GM23338 (cell line): Measurements from ENCODE around the gene ENOX1. TPM values are rescaled to one million over a fixed set of nuclear protein-coding genes. Genes with fewer than 3 reads are reported as not detected.

Experiments used
- ATAC-seq: fragments of 200-7000 bp; cut with Tn5 transposase; 3 replicates; pipeline ENCODE4 v1.9.1; 2020
- DNase-seq: peaks from one replicate; pipeline ENCODE4 v3.0.0-alpha.2; 2015; ENCODE audit warnings: low spot score
- H2AFZ ChIP-seq: fragments of 200-600 bp; sonication (generic); 2 replicates; pipeline ENCODE4 v1.8.0; 2016; ENCODE audit warnings: antibody characterized with exemption, mild to moderate bottlenecking, moderate library complexity
- H3F3A ChIP-seq: fragments of 200-600 bp; sonication (generic); replicated peaks from 2 replicates; pipeline ENCODE4 v1.8.0; 2017; ENCODE audit warnings: antibody characterized with exemption, mixed run types, low read depth
- H3K27ac ChIP-seq: fragments of 200-600 bp; sonication (generic); 2 replicates; pipeline ENCODE4 v1.6.1; 2016; ENCODE audit warnings: low read depth
- H3K27me3 ChIP-seq: fragments of 200-600 bp; sonication (generic); 2 replicates; pipeline ENCODE4 v1.8.0; 2016; ENCODE audit warnings: mild to moderate bottlenecking, mixed run types, moderate library complexity; ENCODE audit not compliant: insufficient read depth
- H3K36me3 ChIP-seq: fragments of 200-600 bp; sonication (generic); 2 replicates; pipeline ENCODE4 v1.8.0; 2016; ENCODE audit warnings: mild to moderate bottlenecking; ENCODE audit not compliant: insufficient read depth
- H3K4me1 ChIP-seq: fragments of 200-600 bp; sonication (generic); 2 replicates; pipeline ENCODE4 v1.8.0; 2016; ENCODE audit warnings: mild to moderate bottlenecking, moderate library complexity; ENCODE audit not compliant: insufficient read depth
- H3K4me2 ChIP-seq: fragments of 200-600 bp; sonication (generic); 2 replicates; pipeline ENCODE4 v1.7.1; 2017; ENCODE audit warnings: mixed run types
- H3K4me3 ChIP-seq: fragments of 200-600 bp; sonication (generic); 2 replicates; pipeline ENCODE4 v1.6.1; 2016; ENCODE audit warnings: mixed run types
- H3K79me2 ChIP-seq: fragments of 200-600 bp; sonication (generic); replicated peaks from 2 replicates; pipeline ENCODE4 v1.8.0; 2017; ENCODE audit warnings: mild to moderate bottlenecking; ENCODE audit not compliant: insufficient read depth
- H3K9me2 ChIP-seq: fragments of 200-600 bp; sonication (generic); 2 replicates; pipeline ENCODE4 v1.8.0; 2017; ENCODE audit not compliant: insufficient read depth
- H4K20me1 ChIP-seq: fragments of 200-600 bp; sonication (generic); replicated peaks from 2 replicates; pipeline ENCODE4 v1.8.0; 2017; ENCODE audit warnings: mild to moderate bottlenecking; ENCODE audit not compliant: insufficient read depth
- H3K27ac Mint-ChIP-seq: 2 replicates; pipeline ENCODE4 v1.8.0; 2020; ENCODE audit warnings: inconsistent platforms, mild to moderate bottlenecking, moderate library complexity, mixed read lengths
- H3K27me3 Mint-ChIP-seq: 3 replicates; pipeline ENCODE4 v1.8.0; 2022; ENCODE audit warnings: low read depth, mild to moderate bottlenecking, moderate library complexity, mixed read lengths, inconsistent platforms; ENCODE audit not compliant: insufficient read depth, poor library complexity
- H3K36me3 Mint-ChIP-seq: 3 replicates; pipeline ENCODE4 v1.8.0; 2021; ENCODE audit warnings: low read depth, mild to moderate bottlenecking, inconsistent platforms, moderate library complexity, mixed read lengths
- H3K4me1 Mint-ChIP-seq: 3 replicates; pipeline ENCODE4 v1.8.0; 2020; ENCODE audit warnings: mild to moderate bottlenecking, inconsistent platforms, mixed read lengths
- H3K4me3 Mint-ChIP-seq: 3 replicates; pipeline ENCODE4 v1.8.0; 2021; ENCODE audit warnings: moderate library complexity, mild to moderate bottlenecking, inconsistent platforms, mixed read lengths
- H3K9me3 Mint-ChIP-seq: 3 replicates; pipeline ENCODE4 v1.8.0; 2020; ENCODE audit warnings: moderate library complexity, mild to moderate bottlenecking, inconsistent platforms, mixed read lengths
- CREB1 ChIP-seq: fragments of 250-450 bp; sonication (Bioruptor Pico); IDR thresholded peaks from 2 replicates; pipeline ENCODE4 v1.5.0; 2020; ENCODE audit warnings: low read depth, mild to moderate bottlenecking, moderate library complexity
- EZH2 ChIP-seq: fragments of 200-600 bp; sonication (generic); IDR thresholded peaks from one replicate; pipeline ENCODE4 v1.8.0; 2017; ENCODE audit warnings: antibody characterized with exemption, mild to moderate bottlenecking, low read depth; ENCODE audit not compliant: unreplicated experiment
- EZH2phosphoT487 ChIP-seq: fragments of 200-600 bp; sonication (generic); IDR thresholded peaks from one replicate; pipeline ENCODE4 v1.8.1; 2018; ENCODE audit warnings: antibody characterized with exemption; ENCODE audit not compliant: unreplicated experiment
- JUNB ChIP-seq: IDR thresholded peaks from one replicate; pipeline ENCODE4 v1.6.1; 2016; ENCODE audit warnings: antibody characterized with exemption; ENCODE audit not compliant: unreplicated experiment
- STAT1 ChIP-seq: IDR thresholded peaks from one replicate; pipeline ENCODE4 v1.6.1; 2016; ENCODE audit warnings: antibody characterized with exemption; ENCODE audit not compliant: unreplicated experiment
- polyA plus RNA-seq: library from polyadenylated mRNA; unstranded; fragments of >200 nt; fragmentation: Nextera tagmentation; extraction: Ambion mirVana; gene quantifications from 2 replicates; pipeline ENCODE4 v1.2.1, GENCODE V29; 2016
- total RNA-seq: library from RNA; depleted of rRNA; stranded (reverse); fragments of >200 nt; shearing (Covaris generic); gene quantifications from 2 replicates; pipeline ENCODE4 v1.2.3, GENCODE V29; 2014
- TF ChIP-seq, protein P1 (sequence below): IDR thresholded peaks from 2 replicates; pipeline ENCODE4 v1.6.1; 2016; ENCODE audit warnings: antibody characterized with exemption
- TF ChIP-seq, protein P2 (sequence below), 2 experiments: fragments of 200-600 bp in 1 of 2; sonication (generic) in 1 of 2; conservative IDR thresholded peaks; 2 replicates each; pipeline versions ENCODE4 v1.5.1 to v1.6.1; 2016 to 2017; ENCODE audit warnings: antibody characterized with exemption in 2 of 2, low read depth in 2 of 2, mild to moderate bottlenecking in 2 of 2, moderate library complexity in 1 of 2
- TF ChIP-seq, protein P3 (sequence below): IDR thresholded peaks from one replicate; pipeline ENCODE4 v1.6.1; 2018; ENCODE audit warnings: antibody characterized with exemption; ENCODE audit not compliant: unreplicated experiment

The ENOX1 gene
- total and polyA plus RNA-seq, 2 experiments from 2014 or later: 0.66 to 0.81 TPM

DNA sequence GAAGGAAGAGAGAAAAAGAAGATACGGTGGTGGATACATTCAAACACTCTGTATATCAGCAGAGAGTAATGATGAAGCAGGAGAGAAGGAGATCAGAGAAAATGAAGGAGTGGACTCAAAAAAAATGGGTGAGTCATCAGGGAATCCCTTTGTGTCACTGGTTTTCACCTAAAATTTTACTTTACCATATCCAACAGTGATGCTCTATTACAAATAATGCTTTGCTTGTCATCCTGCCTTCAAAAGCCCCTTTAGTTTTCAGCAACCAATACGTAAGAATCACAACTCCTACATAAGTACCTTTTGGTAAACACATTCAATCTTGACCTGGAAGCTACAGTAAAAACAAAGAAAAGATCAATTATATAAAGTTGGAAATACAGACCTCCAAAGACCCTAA is 88.8 kb downstream of the ENOX1 start (continued):
- TF ChIP-seq, protein P1, sequence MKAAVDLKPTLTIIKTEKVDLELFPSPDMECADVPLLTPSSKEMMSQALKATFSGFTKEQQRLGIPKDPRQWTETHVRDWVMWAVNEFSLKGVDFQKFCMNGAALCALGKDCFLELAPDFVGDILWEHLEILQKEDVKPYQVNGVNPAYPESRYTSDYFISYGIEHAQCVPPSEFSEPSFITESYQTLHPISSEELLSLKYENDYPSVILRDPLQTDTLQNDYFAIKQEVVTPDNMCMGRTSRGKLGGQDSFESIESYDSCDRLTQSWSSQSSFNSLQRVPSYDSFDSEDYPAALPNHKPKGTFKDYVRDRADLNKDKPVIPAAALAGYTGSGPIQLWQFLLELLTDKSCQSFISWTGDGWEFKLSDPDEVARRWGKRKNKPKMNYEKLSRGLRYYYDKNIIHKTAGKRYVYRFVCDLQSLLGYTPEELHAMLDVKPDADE: no peak
- TF ChIP-seq, protein P2, sequence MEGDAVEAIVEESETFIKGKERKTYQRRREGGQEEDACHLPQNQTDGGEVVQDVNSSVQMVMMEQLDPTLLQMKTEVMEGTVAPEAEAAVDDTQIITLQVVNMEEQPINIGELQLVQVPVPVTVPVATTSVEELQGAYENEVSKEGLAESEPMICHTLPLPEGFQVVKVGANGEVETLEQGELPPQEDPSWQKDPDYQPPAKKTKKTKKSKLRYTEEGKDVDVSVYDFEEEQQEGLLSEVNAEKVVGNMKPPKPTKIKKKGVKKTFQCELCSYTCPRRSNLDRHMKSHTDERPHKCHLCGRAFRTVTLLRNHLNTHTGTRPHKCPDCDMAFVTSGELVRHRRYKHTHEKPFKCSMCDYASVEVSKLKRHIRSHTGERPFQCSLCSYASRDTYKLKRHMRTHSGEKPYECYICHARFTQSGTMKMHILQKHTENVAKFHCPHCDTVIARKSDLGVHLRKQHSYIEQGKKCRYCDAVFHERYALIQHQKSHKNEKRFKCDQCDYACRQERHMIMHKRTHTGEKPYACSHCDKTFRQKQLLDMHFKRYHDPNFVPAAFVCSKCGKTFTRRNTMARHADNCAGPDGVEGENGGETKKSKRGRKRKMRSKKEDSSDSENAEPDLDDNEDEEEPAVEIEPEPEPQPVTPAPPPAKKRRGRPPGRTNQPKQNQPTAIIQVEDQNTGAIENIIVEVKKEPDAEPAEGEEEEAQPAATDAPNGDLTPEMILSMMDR (conservative IDR thresholded peaks at IDR 0.05; ENCODE audit: low read depth in 2 of 2): no peak

DNA sequence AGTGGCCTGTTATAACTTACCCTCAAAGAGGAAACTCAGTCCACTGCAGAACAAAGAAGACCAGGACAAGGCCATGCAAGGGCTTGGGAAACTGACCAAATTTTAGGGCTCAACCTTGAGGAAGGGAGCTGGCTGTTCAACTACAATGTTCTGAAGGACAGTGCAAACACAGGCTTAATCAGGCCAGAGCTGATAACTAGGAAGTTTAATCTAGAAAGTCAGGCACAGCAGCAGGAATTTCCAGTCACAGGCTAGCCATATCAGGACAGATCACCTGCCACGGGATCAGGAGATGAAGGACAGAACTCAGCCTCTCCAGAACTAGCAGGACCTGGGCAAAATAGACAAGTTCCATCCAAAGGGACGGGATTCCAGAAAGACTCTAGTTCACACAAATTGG is 89.4 kb downstream of the ENOX1 start:
- no peak overlapping the region for H3K4me3 ChIP-seq
- Mint-ChIP-seq H3K9me3 (no peaks in the 10 kb centered on the region), H3K36me3 (no peaks in the 10 kb centered on the region), H3K27ac (no peak overlapping the region), H3K27me3 (peaks cover 5% of the 10 kb centered on the region), H3K4me3 (no peak overlapping the region), H3K4me1 (peaks cover 17% of the 10 kb centered on the region)
- no peaks in the 10 kb centered on the region for H3K79me2 ChIP-seq
- 0 out of 2 replicates have a peak, but pooled peaks cover 4% of the 10 kb centered on the region for H3K27me3 ChIP-seq
- no peaks in the 10 kb centered on the region for H3F3A ChIP-seq
- H4K20me1 ChIP-seq: no peaks in the 10 kb centered on the region
- peaks cover 7% of the 10 kb centered on the region; the same call in 1 of the 2 replicates for H3K9me2 ChIP-seq
- H3K27ac ChIP-seq: no peak overlapping the region
- ATAC-seq: no peak
- H3K4me2 ChIP-seq: no peak overlapping the region
- H3K36me3 ChIP-seq: no peaks in the 10 kb centered on the region
- H3K4me1 ChIP-seq: peaks cover 21% of the 10 kb centered on the region
- DNase-seq: no peak
- H2AFZ ChIP-seq: no peak overlapping the region
- TF ChIP-seq JUNB: no peak
- TF ChIP-seq, protein P1: no peak
- TF ChIP-seq EZH2: no peak
- TF ChIP-seq, protein P3, sequence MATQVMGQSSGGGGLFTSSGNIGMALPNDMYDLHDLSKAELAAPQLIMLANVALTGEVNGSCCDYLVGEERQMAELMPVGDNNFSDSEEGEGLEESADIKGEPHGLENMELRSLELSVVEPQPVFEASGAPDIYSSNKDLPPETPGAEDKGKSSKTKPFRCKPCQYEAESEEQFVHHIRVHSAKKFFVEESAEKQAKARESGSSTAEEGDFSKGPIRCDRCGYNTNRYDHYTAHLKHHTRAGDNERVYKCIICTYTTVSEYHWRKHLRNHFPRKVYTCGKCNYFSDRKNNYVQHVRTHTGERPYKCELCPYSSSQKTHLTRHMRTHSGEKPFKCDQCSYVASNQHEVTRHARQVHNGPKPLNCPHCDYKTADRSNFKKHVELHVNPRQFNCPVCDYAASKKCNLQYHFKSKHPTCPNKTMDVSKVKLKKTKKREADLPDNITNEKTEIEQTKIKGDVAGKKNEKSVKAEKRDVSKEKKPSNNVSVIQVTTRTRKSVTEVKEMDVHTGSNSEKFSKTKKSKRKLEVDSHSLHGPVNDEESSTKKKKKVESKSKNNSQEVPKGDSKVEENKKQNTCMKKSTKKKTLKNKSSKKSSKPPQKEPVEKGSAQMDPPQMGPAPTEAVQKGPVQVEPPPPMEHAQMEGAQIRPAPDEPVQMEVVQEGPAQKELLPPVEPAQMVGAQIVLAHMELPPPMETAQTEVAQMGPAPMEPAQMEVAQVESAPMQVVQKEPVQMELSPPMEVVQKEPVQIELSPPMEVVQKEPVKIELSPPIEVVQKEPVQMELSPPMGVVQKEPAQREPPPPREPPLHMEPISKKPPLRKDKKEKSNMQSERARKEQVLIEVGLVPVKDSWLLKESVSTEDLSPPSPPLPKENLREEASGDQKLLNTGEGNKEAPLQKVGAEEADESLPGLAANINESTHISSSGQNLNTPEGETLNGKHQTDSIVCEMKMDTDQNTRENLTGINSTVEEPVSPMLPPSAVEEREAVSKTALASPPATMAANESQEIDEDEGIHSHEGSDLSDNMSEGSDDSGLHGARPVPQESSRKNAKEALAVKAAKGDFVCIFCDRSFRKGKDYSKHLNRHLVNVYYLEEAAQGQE: no peak
- no peak for TF ChIP-seq STAT1
- TF ChIP-seq CREB1 (CRISPR knock-in tag): no peak
- no peak for TF ChIP-seq EZH2phosphoT487
- TF ChIP-seq, protein P2 (conservative IDR thresholded peaks at IDR 0.05; ENCODE audit: low read depth in 2 of 2): no peak
